HepG2 (cell line): ENCODE measurements around the gene TANC1. TPM values are rescaled to one million over a fixed set of nuclear protein-coding genes. Genes with fewer than 3 reads are reported as not detected.

Source experiments
- ATAC-seq: fragments of 200-7000 bp; cut with Tn5 transposase; 3 replicates; pipeline ENCODE4 v1.9.1; 2020; ENCODE audit warnings: mild to moderate bottlenecking, moderate library complexity
- BruUV-seq: library from RNA; stranded (reverse); fragments of 400-500 nt; replicated peaks from 2 replicates; lab custom pipeline; 2021; lab: Mats Ljungman, UMichigan
- CTCF ChIA-PET: fragments of 300-600 bp; formaldehyde crosslinking; extraction: SDS; loops from one replicate; lab custom pipeline; 2021; ENCODE audit warnings: low total read pairs, inconsistent platforms, low intra/inter-chr PET ratio; lab: Yijun Ruan, JAX
- POLR2A ChIA-PET: fragments of 350-600 bp; sonication (Branson Sonifier 250); formaldehyde crosslinking; loops from one replicate; lab custom pipeline; 2020; ENCODE audit warnings: antibody characterized with exemption, inconsistent platforms; lab: Yijun Ruan, JAX
- DNase-seq: peaks from one replicate; pipeline ENCODE4 v3.0.0-alpha.2; 2015; ENCODE audit warnings: low spot score
- FAIRE-seq: peaks from 3 replicates; lab custom pipeline; 2011; peaks lifted over from hg19 to GRCh38; lab: Jason Lieb, UNC
- H2AFZ ChIP-seq: one replicate; pipeline ENCODE4 v1.6.1; 2011; ENCODE audit warnings: low read length, inconsistent platforms
- H3K27ac ChIP-seq: fragments of 300-600 bp; 3 replicates; pipeline ENCODE4 v1.8.0; 2011; ENCODE audit warnings: mixed run types, mild to moderate bottlenecking, mixed read lengths, low read length, inconsistent platforms; ENCODE audit not compliant: insufficient read depth; ENCODE audit errors: extremely low read length
- H3K27me3 ChIP-seq, 2 experiments: fragments of 200-600 bp in 1 of 2; 2 replicates in 1 of 2; 3 replicates in 1 of 2; pipeline versions ENCODE4 v1.6.0 to v1.8.0; 2011; ENCODE audit warnings: low read length in 2 of 2, mild to moderate bottlenecking in 2 of 2, moderate library complexity in 2 of 2, inconsistent platforms in 1 of 2; ENCODE audit not compliant: insufficient read depth in 2 of 2, control insufficient read depth in 1 of 2
- H3K36me3 ChIP-seq, 2 experiments: fragments of 200-600 bp in 1 of 2; replicated peaks in 1 of 2; 2 replicates in 1 of 2; 3 replicates in 1 of 2; pipeline versions ENCODE4 v1.5.1 to v1.8.0; 2011; ENCODE audit warnings: low read length in 2 of 2, inconsistent platforms in 1 of 2; ENCODE audit not compliant: insufficient read depth in 2 of 2, control insufficient read depth in 1 of 2
- H3K4me1 ChIP-seq: 2 replicates; pipeline ENCODE4 v1.5.1; 2012; ENCODE audit warnings: low read length, inconsistent platforms; ENCODE audit not compliant: insufficient read depth
- H3K4me2 ChIP-seq: 2 replicates; pipeline ENCODE4 v1.6.0; 2011; ENCODE audit warnings: low read depth, low read length, inconsistent platforms
- H3K4me3 ChIP-seq, 3 experiments: fragments of 200-600 bp in 1 of 3; sonication (generic), shearing (Covaris generic) in 1 of 3; replicated peaks in 1 of 3; 2 replicates each; pipeline ENCODE4 v1.5.1; 2011 to 2016; ENCODE audit warnings: low read length in 3 of 3, inconsistent platforms in 2 of 3, low read depth in 2 of 3, mild to moderate bottlenecking in 2 of 3, control low read depth in 1 of 3, mixed read lengths in 1 of 3; ENCODE audit not compliant: insufficient read depth in 1 of 3
- H3K79me2 ChIP-seq: one replicate; pipeline ENCODE4 v1.6.1; 2011; ENCODE audit warnings: low read length, inconsistent platforms; ENCODE audit not compliant: insufficient read depth
- H3K9ac ChIP-seq: 2 replicates; pipeline ENCODE4 v1.6.0; 2011; ENCODE audit warnings: mild to moderate bottlenecking, low read depth, low read length, inconsistent platforms; ENCODE audit not compliant: insufficient read depth
- H3K9me3 ChIP-seq: 2 replicates; pipeline ENCODE4 v1.5.1; 2012; ENCODE audit warnings: mild to moderate bottlenecking, low read length
- H4K20me1 ChIP-seq: 2 replicates; pipeline ENCODE4 v1.6.0; 2011; ENCODE audit warnings: inconsistent platforms, mild to moderate bottlenecking, low read length, moderate library complexity; ENCODE audit not compliant: insufficient read depth
- CENPT ChIP-seq: sonication (generic); formaldehyde crosslinking; IDR thresholded peaks from 2 replicates; pipeline ENCODE4 v1.8.0; 2022; ENCODE audit warnings: low read depth, mild to moderate bottlenecking, moderate library complexity, missing genetic modification reagents
- DMTF1 ChIP-seq: sonication (generic); formaldehyde crosslinking; IDR thresholded peaks from 2 replicates; pipeline ENCODE4 v1.4.0; 2020; ENCODE audit warnings: mild to moderate bottlenecking, missing genetic modification reagents
- E2F1 ChIP-seq: sonication (generic); formaldehyde crosslinking; IDR thresholded peaks from 2 replicates; pipeline ENCODE4 v1.5.0; 2020; ENCODE audit warnings: missing genetic modification reagents
- ERF ChIP-seq: IDR thresholded peaks from 2 replicates; pipeline ENCODE4 v1.6.1; 2018; ENCODE audit warnings: missing biosample characterization, missing genetic modification reagents
- HES4 ChIP-seq: sonication (generic); formaldehyde crosslinking; IDR thresholded peaks from 2 replicates; pipeline ENCODE4 v1.9.0; 2021; ENCODE audit warnings: mild to moderate bottlenecking, missing genetic modification reagents, borderline replicate concordance
- PRMT3 ChIP-seq: sonication (generic); formaldehyde crosslinking; IDR thresholded peaks from 2 replicates; pipeline ENCODE4 v1.8.1; 2022; ENCODE audit warnings: low read depth, mild to moderate bottlenecking, moderate library complexity, missing genetic modification reagents, borderline replicate concordance
- RNF2 ChIP-seq: fragments of 450-650 bp; conservative IDR thresholded peaks from 2 replicates; pipeline ENCODE4 v1.6.1; 2016; ENCODE audit warnings: low read depth
- SIX4 ChIP-seq: sonication (generic); formaldehyde crosslinking; IDR thresholded peaks from 2 replicates; pipeline ENCODE4 v1.4.0; 2020; ENCODE audit warnings: missing genetic modification reagents
- SOX13 ChIP-seq, 3 experiments: fragments of 450-650 bp in 1 of 3; sonication (generic) in 1 of 3; formaldehyde crosslinking in 1 of 3; IDR thresholded peaks in 2 of 3; conservative IDR thresholded peaks in 1 of 3; 2 replicates each; pipeline versions ENCODE4 v1.5.0 to v1.6.1; 2016 to 2020; ENCODE audit warnings: antibody characterized with exemption in 1 of 3, mild to moderate bottlenecking in 1 of 3, missing compliant biosample characterization in 1 of 3, missing genetic modification reagents in 1 of 3, moderate library complexity in 1 of 3
- TAF15 ChIP-seq: fragments of 200-400 bp; formaldehyde crosslinking; IDR thresholded peaks from one replicate; pipeline ENCODE4 v1.6.1; 2018; ENCODE audit warnings: mild to moderate bottlenecking, low read depth, low read length; ENCODE audit not compliant: poor library complexity, severe bottlenecking
- ZC3H4 ChIP-seq: sonication (generic); formaldehyde crosslinking; IDR thresholded peaks from 2 replicates; pipeline ENCODE4 v1.4.0; 2020; ENCODE audit warnings: missing genetic modification reagents, borderline replicate concordance
- ZNF136 ChIP-seq: sonication (generic); formaldehyde crosslinking; IDR thresholded peaks from 2 replicates; pipeline ENCODE4 v1.8.1; 2022; ENCODE audit warnings: low read depth, mild to moderate bottlenecking, moderate library complexity, missing genetic modification reagents
- ZNF230 ChIP-seq: sonication (generic); formaldehyde crosslinking; IDR thresholded peaks from 2 replicates; pipeline ENCODE4 v1.4.0; 2020; ENCODE audit warnings: mild to moderate bottlenecking, missing genetic modification reagents
- ZNF34 ChIP-seq: sonication (generic); formaldehyde crosslinking; IDR thresholded peaks from 2 replicates; pipeline ENCODE4 v1.4.0; 2020; ENCODE audit warnings: mild to moderate bottlenecking, missing genetic modification reagents, borderline replicate concordance
- ZNF383 ChIP-seq: sonication (generic); formaldehyde crosslinking; IDR thresholded peaks from 2 replicates; pipeline ENCODE4 v1.4.0; 2020; ENCODE audit warnings: missing genetic modification reagents, mild to moderate bottlenecking, borderline replicate concordance
- ZNF552 ChIP-seq: sonication (generic); formaldehyde crosslinking; IDR thresholded peaks from 2 replicates; pipeline ENCODE4 v1.9.0; 2022; ENCODE audit warnings: missing genetic modification reagents, mild to moderate bottlenecking, borderline replicate concordance
- ZNF563 ChIP-seq: sonication (generic); formaldehyde crosslinking; IDR thresholded peaks from 2 replicates; pipeline ENCODE4 v1.8.0; 2022; ENCODE audit warnings: mild to moderate bottlenecking, moderate library complexity, missing genetic modification reagents
- ZNF773 ChIP-seq: sonication (generic); formaldehyde crosslinking; IDR thresholded peaks from 2 replicates; pipeline ENCODE4 v1.4.0; 2020; ENCODE audit warnings: missing genetic modification reagents, borderline replicate concordance
- WGBS: methylation state at CpG from one replicate; pipeline ENCODE4 v1.1.6; 2017; ENCODE audit warnings: low lambda C conversion rate; 5-methylcytosine and 5-hydroxymethylcytosine counted together
- in situ Hi-C: cut with HindIII; loops from 2 replicates; pipeline ENCODE4 v1.10.0; 2017; ENCODE audit warnings: low pct_unique_long_range_greater_than_20kb; ENCODE audit not compliant: extremely low pct_ligation_motif_present
- intact Hi-C: fragments of 100-400 bp; cut with micrococcal nuclease; formaldehyde crosslinking; loops from one replicate; pipeline ENCODE4 v1.10.0; 2022; ENCODE audit not compliant: unreplicated experiment
- polyA plus RNA-seq, 8 experiments: library from polyadenylated mRNA; depleted of rRNA in 3 of 8; stranded (reverse) in 7 of 8; unstranded in 1 of 8; fragments of >200 nt; fragmentation: Illumina TruSeq in 4 of 8; extraction: Trizol in 4 of 8; gene quantifications; 2 replicates each; pipeline versions ENCODE4 v1.2.1 to v1.2.3, GENCODE V29; 2011 to 2016; ENCODE audit warnings: low read depth in 4 of 8, missing spikeins in 1 of 8, mixed read lengths in 1 of 8; ENCODE audit not compliant: insufficient read depth in 1 of 8
- total RNA-seq, 5 experiments: library from RNA; depleted of rRNA; stranded (reverse); fragments of >200 nt; fragmentation: Illumina TruSeq; extraction: Trizol; gene quantifications; 2 replicates each; pipeline ENCODE4 v1.2.3, GENCODE V29; 2016; ENCODE audit warnings: low read depth in 1 of 5

TANC1 gene
- total and polyA plus RNA-seq, 2 of the 13 experiments (the other 11 are each of a cell fraction or from before 2014, with no cell fraction given), result 2.3 to 5.6 TPM

GRCh38 chr2:159169187-159169586 lies 200.7 kb downstream of the TANC1 start:
- Histone ChIP-seq H3K4me1 (no peaks in the 10 kb centered on the region), H3K4me3 (no peak overlapping the region), H3K79me2 (no peaks in the 10 kb centered on the region), H3K9me3 (no peaks in the 10 kb centered on the region), H3K27me3 (no peaks in the 10 kb centered on the region), H3K4me2 (no peak overlapping the region), H3K36me3 (no peaks in the 10 kb centered on the region; a peak in 1 of 5 replicates), H3K27ac (no peak overlapping the region), H2AFZ (no peak overlapping the region), H4K20me1 (no peaks in the 10 kb centered on the region), H3K9ac (no peak overlapping the region)
- ChIA-PET CTCF (no interaction called here), POLR2A (no interaction called here)
- TF ChIP-seq CENPT, result no peak
- no peak for TF ChIP-seq ZC3H4 (CRISPR knock-in tag)
- TF ChIP-seq ZNF230 (CRISPR knock-in tag), result no peak
- no peak for TF ChIP-seq ERF (CRISPR knock-in tag)
- no peak for TF ChIP-seq ZNF563
- no peak for TF ChIP-seq SOX13 (IDR thresholded peaks at IDR 0.05)
- no peak for TF ChIP-seq SOX13 (CRISPR knock-in tag; conservative IDR thresholded peaks at IDR 0.05 in 1 of 2, IDR thresholded peaks at IDR 0.05 in 1 of 2)
- no peak for TF ChIP-seq DMTF1 (CRISPR knock-in tag)
- TF ChIP-seq HES4, result no peak
- TF ChIP-seq SIX4 (CRISPR knock-in tag), result no peak
- TF ChIP-seq RNF2, result no peak
- TF ChIP-seq ZNF383 (CRISPR knock-in tag), result no peak
- TF ChIP-seq ZNF552 (CRISPR knock-in tag), result no peak
- no peak for TF ChIP-seq ZNF34 (CRISPR knock-in tag)
- TF ChIP-seq ZNF136 (CRISPR knock-in tag), result no peak
- TF ChIP-seq ZNF773 (CRISPR knock-in tag), result no peak
- no peak for TF ChIP-seq E2F1 (CRISPR knock-in tag)
- TF ChIP-seq TAF15, result no peak
- TF ChIP-seq PRMT3 (CRISPR knock-in tag), result no peak
- in situ Hi-C loops (no loop called here), intact Hi-C loops (no loop called here)
- 92% methylated on average over 6 of the region's 6 CpGs for WGBS
- BruUV-seq, result no TSS peak
- ATAC-seq (no peak), FAIRE-seq (no peak), DNase-seq (no peak)
